HepG2 (cell line): Measurements from ENCODE around the gene EIF4EBP3. TPM values are rescaled to one million over a fixed set of nuclear protein-coding genes. Genes with fewer than 3 reads are reported as not detected.
A peak's percentile ranks its signal among the peaks of the same experiment; 100 is the strongest.

Source experiments
- CREM ChIP-seq, 2 experiments: sonication (generic) in 1 of 2; formaldehyde crosslinking in 1 of 2; IDR thresholded peaks; 2 replicates each; pipeline versions ENCODE4 v1.4.0 to v1.6.1; 2016 to 2020; ENCODE audit warnings: antibody characterized with exemption in 1 of 2, mild to moderate bottlenecking in 1 of 2, missing genetic modification reagents in 1 of 2
- JUND ChIP-seq: sonication (generic); formaldehyde crosslinking; IDR thresholded peaks from 2 replicates; pipeline ENCODE4 v1.8.0; 2022; ENCODE audit warnings: mild to moderate bottlenecking, missing genetic modification reagents
- MEIS2 ChIP-seq: sonication (generic); formaldehyde crosslinking; IDR thresholded peaks from 2 replicates; pipeline ENCODE4 v1.9.0; 2021; ENCODE audit warnings: mild to moderate bottlenecking, missing genetic modification reagents
- PITX1 ChIP-seq: sonication (generic); formaldehyde crosslinking; IDR thresholded peaks from 2 replicates; pipeline ENCODE4 v1.5.1; 2020; ENCODE audit warnings: mild to moderate bottlenecking, missing genetic modification reagents
- RELA ChIP-seq: sonication (generic); formaldehyde crosslinking; IDR thresholded peaks from 2 replicates; pipeline ENCODE4 v1.4.0; 2020; ENCODE audit warnings: missing genetic modification reagents
- SP1 ChIP-seq, 2 experiments: fragments of 450-650 bp in 1 of 2; sonication (generic) in 1 of 2; formaldehyde crosslinking in 1 of 2; IDR thresholded peaks; 2 replicates each; pipeline versions ENCODE4 v1.4.0 to v1.6.1; 2016 to 2020; ENCODE audit warnings: missing genetic modification reagents in 1 of 2
- SP2 ChIP-seq: sonication (generic); formaldehyde crosslinking; IDR thresholded peaks from 2 replicates; pipeline ENCODE4 v1.5.1; 2020; ENCODE audit warnings: mild to moderate bottlenecking, missing genetic modification reagents
- SRSF4 ChIP-seq: fragments of 200-400 bp; formaldehyde crosslinking; IDR thresholded peaks from one replicate; pipeline ENCODE4 v1.6.1; 2018; ENCODE audit warnings: mild to moderate bottlenecking, low read depth, low read length, moderate library complexity; ENCODE audit not compliant: poor library complexity, severe bottlenecking
- ZNF292 ChIP-seq: sonication (generic); formaldehyde crosslinking; IDR thresholded peaks from 2 replicates; pipeline ENCODE4 v1.8.1; 2022; ENCODE audit warnings: mild to moderate bottlenecking, low read depth, missing genetic modification reagents, borderline replicate concordance
- ZNF343 ChIP-seq: sonication (generic); formaldehyde crosslinking; IDR thresholded peaks from 2 replicates; pipeline ENCODE4 v1.4.0; 2020; ENCODE audit warnings: mild to moderate bottlenecking, missing genetic modification reagents
- ZNF775 ChIP-seq: sonication (generic); formaldehyde crosslinking; IDR thresholded peaks from 2 replicates; pipeline ENCODE4 v1.4.0; 2020; ENCODE audit warnings: missing genetic modification reagents, mild to moderate bottlenecking, moderate library complexity, borderline replicate concordance
- polyA plus RNA-seq, 8 experiments: library from polyadenylated mRNA; depleted of rRNA in 3 of 8; stranded (reverse) in 7 of 8; unstranded in 1 of 8; fragments of >200 nt; fragmentation: Illumina TruSeq in 4 of 8; extraction: Trizol in 4 of 8; gene quantifications; 2 replicates each; pipeline versions ENCODE4 v1.2.1 to v1.2.3, GENCODE V29; 2011 to 2016; ENCODE audit warnings: low read depth in 4 of 8, missing spikeins in 1 of 8, mixed read lengths in 1 of 8; ENCODE audit not compliant: insufficient read depth in 1 of 8
- total RNA-seq, 5 experiments: library from RNA; depleted of rRNA; stranded (reverse); fragments of >200 nt; fragmentation: Illumina TruSeq; extraction: Trizol; gene quantifications; 2 replicates each; pipeline ENCODE4 v1.2.3, GENCODE V29; 2016; ENCODE audit warnings: low read depth in 1 of 5
- TF ChIP-seq, protein P1 (sequence below): sonication (generic); formaldehyde crosslinking; conservative IDR thresholded peaks from 2 replicates; pipeline ENCODE4 v1.4.0; 2020; ENCODE audit warnings: mild to moderate bottlenecking, missing genetic modification reagents, moderate library complexity
- TF ChIP-seq, protein P2 (sequence below): sonication (generic); formaldehyde crosslinking; IDR thresholded peaks from 2 replicates; pipeline ENCODE4 v1.4.0; 2020; ENCODE audit warnings: missing genetic modification reagents
- TF ChIP-seq, protein P3 (sequence below): sonication (generic); formaldehyde crosslinking; IDR thresholded peaks from 2 replicates; pipeline ENCODE4; 2020; ENCODE audit warnings: missing genetic modification reagents, mild to moderate bottlenecking, borderline replicate concordance
- TF ChIP-seq, protein P4 (sequence below): sonication (generic); formaldehyde crosslinking; IDR thresholded peaks from 2 replicates; pipeline ENCODE4 v1.4.0; 2020; ENCODE audit warnings: mild to moderate bottlenecking, missing genetic modification reagents, borderline replicate concordance

The EIF4EBP3 gene
- total and polyA plus RNA-seq, 2 of the 13 experiments (the other 11 are each of a cell fraction or from before 2014, with no cell fraction given) = 0.61 to 1.7 TPM

GRCh38 chr5:140557136-140557805 lies 9.8 kb downstream of the EIF4EBP3 start, which contains the start of gene SRA1 (continued):
- TF ChIP-seq, protein P1, sequence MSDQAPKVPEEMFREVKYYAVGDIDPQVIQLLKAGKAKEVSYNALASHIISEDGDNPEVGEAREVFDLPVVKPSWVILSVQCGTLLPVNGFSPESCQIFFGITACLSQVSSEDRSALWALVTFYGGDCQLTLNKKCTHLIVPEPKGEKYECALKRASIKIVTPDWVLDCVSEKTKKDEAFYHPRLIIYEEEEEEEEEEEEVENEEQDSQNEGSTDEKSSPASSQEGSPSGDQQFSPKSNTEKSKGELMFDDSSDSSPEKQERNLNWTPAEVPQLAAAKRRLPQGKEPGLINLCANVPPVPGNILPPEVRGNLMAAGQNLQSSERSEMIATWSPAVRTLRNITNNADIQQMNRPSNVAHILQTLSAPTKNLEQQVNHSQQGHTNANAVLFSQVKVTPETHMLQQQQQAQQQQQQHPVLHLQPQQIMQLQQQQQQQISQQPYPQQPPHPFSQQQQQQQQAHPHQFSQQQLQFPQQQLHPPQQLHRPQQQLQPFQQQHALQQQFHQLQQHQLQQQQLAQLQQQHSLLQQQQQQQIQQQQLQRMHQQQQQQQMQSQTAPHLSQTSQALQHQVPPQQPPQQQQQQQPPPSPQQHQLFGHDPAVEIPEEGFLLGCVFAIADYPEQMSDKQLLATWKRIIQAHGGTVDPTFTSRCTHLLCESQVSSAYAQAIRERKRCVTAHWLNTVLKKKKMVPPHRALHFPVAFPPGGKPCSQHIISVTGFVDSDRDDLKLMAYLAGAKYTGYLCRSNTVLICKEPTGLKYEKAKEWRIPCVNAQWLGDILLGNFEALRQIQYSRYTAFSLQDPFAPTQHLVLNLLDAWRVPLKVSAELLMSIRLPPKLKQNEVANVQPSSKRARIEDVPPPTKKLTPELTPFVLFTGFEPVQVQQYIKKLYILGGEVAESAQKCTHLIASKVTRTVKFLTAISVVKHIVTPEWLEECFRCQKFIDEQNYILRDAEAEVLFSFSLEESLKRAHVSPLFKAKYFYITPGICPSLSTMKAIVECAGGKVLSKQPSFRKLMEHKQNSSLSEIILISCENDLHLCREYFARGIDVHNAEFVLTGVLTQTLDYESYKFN (CRISPR knock-in tag) = no peak
- TF ChIP-seq ZNF292 (CRISPR knock-in tag) (no peak), JUND (CRISPR knock-in tag) (0 out of 2 replicates have a peak, but pooled peaks have one; percentile 42), MEIS2 (CRISPR knock-in tag) (peak; percentile 74), RELA (CRISPR knock-in tag) (peak; percentile 73; the same call in 1 of the 2 replicates), ZNF775 (CRISPR knock-in tag) (no peak), SP2 (peak; percentile 76), CREM (IDR thresholded peaks at IDR 0.05) (peak; percentile 90), CREM (CRISPR knock-in tag; IDR thresholded peaks at IDR 0.05) (peak; percentile 68; the same call in 1 of the 2 replicates), ZNF343 (CRISPR knock-in tag) (no peak), PITX1 (CRISPR knock-in tag) (peak; percentile 49; the same call in 1 of the 2 replicates), SP1 (IDR thresholded peaks at IDR 0.05) (no peak), SP1 (CRISPR knock-in tag; IDR thresholded peaks at IDR 0.05) (peak; percentile 87), SRSF4 (peak; percentile 52)
- TF ChIP-seq, protein P2, sequence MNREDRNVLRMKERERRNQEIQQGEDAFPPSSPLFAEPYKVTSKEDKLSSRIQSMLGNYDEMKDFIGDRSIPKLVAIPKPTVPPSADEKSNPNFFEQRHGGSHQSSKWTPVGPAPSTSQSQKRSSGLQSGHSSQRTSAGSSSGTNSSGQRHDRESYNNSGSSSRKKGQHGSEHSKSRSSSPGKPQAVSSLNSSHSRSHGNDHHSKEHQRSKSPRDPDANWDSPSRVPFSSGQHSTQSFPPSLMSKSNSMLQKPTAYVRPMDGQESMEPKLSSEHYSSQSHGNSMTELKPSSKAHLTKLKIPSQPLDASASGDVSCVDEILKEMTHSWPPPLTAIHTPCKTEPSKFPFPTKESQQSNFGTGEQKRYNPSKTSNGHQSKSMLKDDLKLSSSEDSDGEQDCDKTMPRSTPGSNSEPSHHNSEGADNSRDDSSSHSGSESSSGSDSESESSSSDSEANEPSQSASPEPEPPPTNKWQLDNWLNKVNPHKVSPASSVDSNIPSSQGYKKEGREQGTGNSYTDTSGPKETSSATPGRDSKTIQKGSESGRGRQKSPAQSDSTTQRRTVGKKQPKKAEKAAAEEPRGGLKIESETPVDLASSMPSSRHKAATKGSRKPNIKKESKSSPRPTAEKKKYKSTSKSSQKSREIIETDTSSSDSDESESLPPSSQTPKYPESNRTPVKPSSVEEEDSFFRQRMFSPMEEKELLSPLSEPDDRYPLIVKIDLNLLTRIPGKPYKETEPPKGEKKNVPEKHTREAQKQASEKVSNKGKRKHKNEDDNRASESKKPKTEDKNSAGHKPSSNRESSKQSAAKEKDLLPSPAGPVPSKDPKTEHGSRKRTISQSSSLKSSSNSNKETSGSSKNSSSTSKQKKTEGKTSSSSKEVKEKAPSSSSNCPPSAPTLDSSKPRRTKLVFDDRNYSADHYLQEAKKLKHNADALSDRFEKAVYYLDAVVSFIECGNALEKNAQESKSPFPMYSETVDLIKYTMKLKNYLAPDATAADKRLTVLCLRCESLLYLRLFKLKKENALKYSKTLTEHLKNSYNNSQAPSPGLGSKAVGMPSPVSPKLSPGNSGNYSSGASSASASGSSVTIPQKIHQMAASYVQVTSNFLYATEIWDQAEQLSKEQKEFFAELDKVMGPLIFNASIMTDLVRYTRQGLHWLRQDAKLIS = peak; percentile 37; the same call in 1 of the 2 replicates
- TF ChIP-seq, protein P3, sequence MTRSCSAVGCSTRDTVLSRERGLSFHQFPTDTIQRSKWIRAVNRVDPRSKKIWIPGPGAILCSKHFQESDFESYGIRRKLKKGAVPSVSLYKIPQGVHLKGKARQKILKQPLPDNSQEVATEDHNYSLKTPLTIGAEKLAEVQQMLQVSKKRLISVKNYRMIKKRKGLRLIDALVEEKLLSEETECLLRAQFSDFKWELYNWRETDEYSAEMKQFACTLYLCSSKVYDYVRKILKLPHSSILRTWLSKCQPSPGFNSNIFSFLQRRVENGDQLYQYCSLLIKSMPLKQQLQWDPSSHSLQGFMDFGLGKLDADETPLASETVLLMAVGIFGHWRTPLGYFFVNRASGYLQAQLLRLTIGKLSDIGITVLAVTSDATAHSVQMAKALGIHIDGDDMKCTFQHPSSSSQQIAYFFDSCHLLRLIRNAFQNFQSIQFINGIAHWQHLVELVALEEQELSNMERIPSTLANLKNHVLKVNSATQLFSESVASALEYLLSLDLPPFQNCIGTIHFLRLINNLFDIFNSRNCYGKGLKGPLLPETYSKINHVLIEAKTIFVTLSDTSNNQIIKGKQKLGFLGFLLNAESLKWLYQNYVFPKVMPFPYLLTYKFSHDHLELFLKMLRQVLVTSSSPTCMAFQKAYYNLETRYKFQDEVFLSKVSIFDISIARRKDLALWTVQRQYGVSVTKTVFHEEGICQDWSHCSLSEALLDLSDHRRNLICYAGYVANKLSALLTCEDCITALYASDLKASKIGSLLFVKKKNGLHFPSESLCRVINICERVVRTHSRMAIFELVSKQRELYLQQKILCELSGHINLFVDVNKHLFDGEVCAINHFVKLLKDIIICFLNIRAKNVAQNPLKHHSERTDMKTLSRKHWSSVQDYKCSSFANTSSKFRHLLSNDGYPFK (CRISPR knock-in tag) = 0 out of 2 replicates have a peak, but pooled peaks have one; percentile 72
- TF ChIP-seq, protein P4, sequence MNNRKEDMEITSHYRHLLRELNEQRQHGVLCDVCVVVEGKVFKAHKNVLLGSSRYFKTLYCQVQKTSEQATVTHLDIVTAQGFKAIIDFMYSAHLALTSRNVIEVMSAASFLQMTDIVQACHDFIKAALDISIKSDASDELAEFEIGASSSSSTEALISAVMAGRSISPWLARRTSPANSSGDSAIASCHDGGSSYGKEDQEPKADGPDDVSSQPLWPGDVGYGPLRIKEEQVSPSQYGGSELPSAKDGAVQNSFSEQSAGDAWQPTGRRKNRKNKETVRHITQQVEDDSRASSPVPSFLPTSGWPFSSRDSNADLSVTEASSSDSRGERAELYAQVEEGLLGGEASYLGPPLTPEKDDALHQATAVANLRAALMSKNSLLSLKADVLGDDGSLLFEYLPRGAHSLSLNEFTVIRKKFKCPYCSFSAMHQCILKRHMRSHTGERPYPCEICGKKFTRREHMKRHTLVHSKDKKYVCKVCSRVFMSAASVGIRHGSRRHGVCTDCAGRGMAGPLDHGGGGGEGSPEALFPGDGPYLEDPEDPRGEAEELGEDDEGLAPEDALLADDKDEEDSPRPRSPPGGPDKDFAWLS (CRISPR knock-in tag) = no peak
